AG09309 (cell line): ENCODE results near the gene TAGLN2.

Experiments
- DNase-seq: peaks from one replicate; pipeline ENCODE4 v3.0.0-alpha.2; 2010; ENCODE audit warnings: low read depth
- H3K4me3 ChIP-seq: 2 replicates; pipeline ENCODE4 v1.5.1; 2011; ENCODE audit warnings: mild to moderate bottlenecking, low read depth, low read length, moderate library complexity; ENCODE audit not compliant: control insufficient read depth
- TF ChIP-seq, protein P1 (sequence below): IDR thresholded peaks from 2 replicates; pipeline ENCODE4 v1.5.1; 2011; ENCODE audit warnings: mild to moderate bottlenecking, low read depth, low read length, inconsistent platforms; ENCODE audit not compliant: insufficient read depth, control insufficient read depth; ENCODE audit errors: missing control alignments

Gene TAGLN2

DNA sequence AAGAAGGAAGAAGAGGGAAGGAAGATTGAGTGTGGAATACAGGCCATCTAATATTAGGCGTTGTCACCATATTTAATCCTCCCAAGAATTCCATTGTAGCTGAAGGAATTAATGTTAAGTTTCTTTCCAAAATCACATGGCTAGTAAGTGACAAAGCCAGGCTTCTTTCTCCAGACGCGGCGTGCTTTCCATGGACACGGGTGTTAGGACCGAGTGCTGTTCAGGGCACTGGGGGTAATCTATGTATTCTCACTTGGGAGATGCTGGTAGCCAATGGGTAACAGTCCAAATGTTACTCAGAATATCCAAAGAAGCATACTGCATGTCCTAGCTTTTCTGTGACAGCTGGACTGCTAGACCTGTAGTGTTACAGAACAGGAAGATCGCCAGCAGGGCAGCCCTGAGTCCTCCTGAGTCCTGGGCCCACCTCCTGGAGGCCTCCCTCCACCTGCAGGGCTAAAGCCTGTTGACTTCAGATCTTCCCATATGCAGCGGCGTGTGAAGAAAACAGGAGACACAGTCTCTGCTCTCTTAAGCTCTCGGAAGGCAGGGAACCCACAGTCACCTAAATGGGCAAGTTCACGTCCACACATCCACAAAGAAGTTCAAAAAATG lies 14.8 kb upstream of the TAGLN2 start:
- H3K4me3 ChIP-seq: no peak overlapping the region
- TF ChIP-seq, protein P1, sequence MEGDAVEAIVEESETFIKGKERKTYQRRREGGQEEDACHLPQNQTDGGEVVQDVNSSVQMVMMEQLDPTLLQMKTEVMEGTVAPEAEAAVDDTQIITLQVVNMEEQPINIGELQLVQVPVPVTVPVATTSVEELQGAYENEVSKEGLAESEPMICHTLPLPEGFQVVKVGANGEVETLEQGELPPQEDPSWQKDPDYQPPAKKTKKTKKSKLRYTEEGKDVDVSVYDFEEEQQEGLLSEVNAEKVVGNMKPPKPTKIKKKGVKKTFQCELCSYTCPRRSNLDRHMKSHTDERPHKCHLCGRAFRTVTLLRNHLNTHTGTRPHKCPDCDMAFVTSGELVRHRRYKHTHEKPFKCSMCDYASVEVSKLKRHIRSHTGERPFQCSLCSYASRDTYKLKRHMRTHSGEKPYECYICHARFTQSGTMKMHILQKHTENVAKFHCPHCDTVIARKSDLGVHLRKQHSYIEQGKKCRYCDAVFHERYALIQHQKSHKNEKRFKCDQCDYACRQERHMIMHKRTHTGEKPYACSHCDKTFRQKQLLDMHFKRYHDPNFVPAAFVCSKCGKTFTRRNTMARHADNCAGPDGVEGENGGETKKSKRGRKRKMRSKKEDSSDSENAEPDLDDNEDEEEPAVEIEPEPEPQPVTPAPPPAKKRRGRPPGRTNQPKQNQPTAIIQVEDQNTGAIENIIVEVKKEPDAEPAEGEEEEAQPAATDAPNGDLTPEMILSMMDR: no peak
- DNase-seq: no peak

DNA sequence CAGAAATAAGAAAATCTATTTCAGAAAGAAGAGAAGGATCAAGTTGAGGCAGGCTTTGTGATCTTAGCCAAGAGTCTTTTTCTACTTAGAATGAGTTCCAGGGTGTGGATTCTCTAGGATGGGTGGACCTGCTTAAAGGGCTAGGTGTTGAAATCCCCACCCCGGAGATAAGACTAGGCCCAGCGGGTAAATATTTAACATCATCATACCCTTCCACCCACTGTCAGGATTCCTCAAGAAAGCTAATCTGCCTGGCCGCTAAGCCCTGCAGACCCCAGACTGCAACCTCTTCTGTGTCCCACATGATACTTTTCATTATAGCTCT lies 14.3 kb upstream of the TAGLN2 start:
- TF ChIP-seq, protein P1: no peak
- H3K4me3 ChIP-seq: no peak overlapping the region
- no peak for DNase-seq

DNA sequence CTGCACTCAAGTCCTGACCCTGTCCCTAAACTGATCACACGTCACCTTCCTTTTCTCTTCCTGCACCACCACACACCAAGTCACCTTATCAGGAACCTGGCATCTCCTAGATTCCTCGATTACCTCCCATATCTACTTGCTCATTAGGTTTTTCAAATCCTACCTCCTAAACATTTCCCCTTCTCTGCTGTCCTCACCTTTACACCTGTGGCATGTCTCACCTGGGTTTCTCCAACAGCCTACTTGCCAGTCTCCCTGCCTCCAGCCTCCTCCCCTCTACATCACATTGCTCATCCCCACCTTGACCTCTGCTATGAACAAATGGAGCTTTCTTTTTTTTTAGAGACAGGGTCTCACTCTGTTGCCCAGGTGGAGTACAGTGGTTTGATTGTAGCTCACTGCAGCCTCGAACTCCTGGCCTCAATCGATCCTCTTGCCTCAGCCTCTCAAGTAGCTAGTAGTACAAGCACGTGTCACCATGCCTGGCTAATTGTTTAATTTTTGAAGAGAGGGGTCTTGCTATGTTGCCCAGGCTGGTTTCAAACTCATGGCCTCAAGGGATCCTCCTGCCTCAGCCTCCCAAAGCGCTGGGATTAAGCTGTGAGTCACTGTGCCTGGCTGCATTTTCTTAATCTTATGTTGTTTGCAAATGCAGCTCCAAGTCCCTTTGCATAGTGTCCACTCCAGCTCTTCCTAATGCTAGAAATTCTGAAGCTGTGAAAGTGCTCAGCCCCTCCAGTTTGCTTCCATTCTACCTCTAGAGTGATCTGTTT lies 13.8 kb upstream of the TAGLN2 start:
- no peak overlapping the region for H3K4me3 ChIP-seq
- TF ChIP-seq, protein P1: no peak
- DNase-seq: no peak

DNA sequence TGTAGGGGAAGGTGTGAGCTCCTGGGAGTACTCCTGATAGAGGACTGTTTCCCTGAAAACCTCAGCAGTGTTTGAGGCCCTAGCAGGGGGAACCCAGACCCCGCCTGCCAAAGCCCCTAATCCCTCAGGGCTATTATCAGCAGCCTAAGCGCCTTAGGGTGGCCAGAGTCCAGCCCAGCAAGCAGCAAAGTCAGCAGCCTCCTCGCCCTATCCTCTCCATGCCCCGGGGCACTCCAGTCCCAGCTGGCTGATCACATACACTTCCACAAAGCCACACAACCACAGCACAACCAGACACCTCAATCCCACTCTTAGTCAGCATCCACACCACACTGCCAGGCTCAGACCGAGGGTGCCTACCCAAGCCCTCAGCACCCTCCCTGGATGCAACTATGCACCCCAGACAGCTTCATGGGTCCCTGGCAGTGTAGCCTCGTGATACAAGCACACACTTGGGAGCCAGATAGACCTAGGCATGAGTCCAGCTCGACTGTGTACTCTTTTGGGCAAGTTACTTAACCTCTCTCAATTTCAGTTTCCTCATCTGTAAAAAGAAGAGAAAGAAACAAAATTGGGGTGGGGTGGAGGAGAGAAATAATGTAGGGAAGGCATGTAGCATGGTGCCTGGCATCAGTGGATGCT lies 13.0 kb upstream of the TAGLN2 start:
- DNase-seq: no peak
- H3K4me3 ChIP-seq: no peak overlapping the region

DNA sequence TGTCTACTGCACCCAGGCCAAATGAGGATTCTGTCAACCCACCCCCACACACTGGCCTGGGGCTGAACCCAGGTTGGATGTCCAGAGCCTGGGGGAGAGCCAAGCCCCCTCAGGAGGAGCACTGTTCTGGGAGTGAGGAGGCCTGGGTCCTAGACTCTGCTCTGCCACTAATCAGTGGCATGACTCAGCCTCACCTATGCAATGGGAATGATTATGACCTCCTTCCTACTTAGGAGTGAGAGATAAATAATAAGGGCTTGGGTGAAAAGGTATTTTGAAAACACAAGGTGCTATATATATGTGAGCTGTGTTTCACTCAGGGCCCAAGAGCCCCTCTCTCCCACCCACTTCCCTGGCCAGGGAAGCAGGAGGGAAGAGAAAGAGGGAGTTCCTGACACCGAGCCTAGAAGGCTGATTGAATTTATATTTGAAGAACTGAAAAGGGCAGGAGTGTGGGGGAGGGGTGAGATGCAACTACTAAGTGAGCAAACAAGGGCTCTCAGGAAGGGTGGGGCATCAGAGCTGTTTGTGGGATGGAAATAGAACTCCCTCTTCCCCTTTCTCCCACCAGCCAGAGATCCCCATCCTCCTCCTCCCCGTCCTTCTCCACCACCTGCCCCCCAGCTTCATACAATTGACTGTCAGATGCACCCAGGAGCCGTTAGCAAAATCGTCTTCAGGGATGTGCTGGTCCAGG lies 11.9 kb upstream of the TAGLN2 start:
- no peak overlapping the region for H3K4me3 ChIP-seq
- no peak for DNase-seq
- TF ChIP-seq, protein P1: no peak

More for the DNA sequence above, 13.0 kb upstream of the TAGLN2 start:
- TF ChIP-seq, protein P1: no peak

DNA sequence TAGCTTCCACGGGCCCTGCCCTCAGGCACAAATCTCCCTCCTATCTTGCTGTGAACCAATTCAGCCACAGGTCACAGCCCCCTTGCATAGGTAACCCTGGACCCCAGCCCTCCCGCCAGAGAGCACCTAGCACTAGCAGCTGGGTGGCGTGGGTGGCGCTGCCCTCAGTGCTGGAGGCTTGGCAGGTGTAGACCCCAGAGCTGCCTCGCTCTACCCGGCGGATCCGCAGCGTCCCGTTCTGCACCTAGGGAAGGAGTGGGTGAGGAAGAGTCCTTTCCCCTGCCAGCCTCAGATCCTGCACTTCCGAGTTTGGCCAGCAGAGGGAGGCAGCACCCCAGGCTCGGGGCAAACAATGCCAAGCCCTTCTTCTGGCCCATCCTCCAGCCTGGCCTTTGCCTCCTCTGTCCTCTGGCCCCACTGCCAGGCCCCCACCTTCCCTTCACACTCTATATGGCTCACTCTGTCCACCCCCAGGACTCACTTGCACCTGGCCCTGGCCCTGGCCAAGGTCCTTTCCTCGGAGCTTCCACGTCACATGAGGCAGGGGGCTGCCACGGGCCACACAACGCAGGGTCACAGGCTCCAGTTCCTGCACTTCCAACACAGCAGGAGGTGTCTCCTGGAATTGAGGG lies 11.1 kb upstream of the TAGLN2 start:
- TF ChIP-seq, protein P1: peak; percentile 99
- no peak overlapping the region for H3K4me3 ChIP-seq
- DNase-seq: no peak
